SK-MEL-5 (cell line): ENCODE results near the gene TANK. TPM values are rescaled to one million over a fixed set of nuclear protein-coding genes. Genes with fewer than 3 reads are reported as not detected.
"Not testable (repeated sequence)": the region's sequence is repeated elsewhere in the genome, so short reads cannot be mapped to it uniquely, and the experiment has no call there.

Experiments used
- DNase-seq: peaks from one replicate; pipeline ENCODE4 v3.0.0-alpha.2; 2016; ENCODE audit warnings: low read depth, low spot score
- in situ Hi-C: cut with HindIII; loops from 2 replicates; pipeline ENCODE4 v1.10.0; 2016; ENCODE audit warnings: low sequenced_read_pairs, high pct_unique_total_duplicates, low pct_unique_long_range_greater_than_20kb
- total RNA-seq: library from RNA; depleted of rRNA; stranded (reverse); fragments of >200 nt; shearing (Covaris generic); gene quantifications from 2 replicates; pipeline ENCODE4 v1.2.3, GENCODE V29; 2014

Gene TANK
- total RNA-seq, 1 experiment from 2014 or later, result 29.7 TPM

- in situ Hi-C loops, result no loop called here
- peak; percentile 1 for DNase-seq
These were observed 587 bp upstream of the TANK start for GRCh38 chr2:161159456-161160225.

GRCh38 chr2:161161074-161161706 is 962 bp downstream of the TANK start:
- no peak for DNase-seq
- in situ Hi-C loops, result no loop called here

DNA sequence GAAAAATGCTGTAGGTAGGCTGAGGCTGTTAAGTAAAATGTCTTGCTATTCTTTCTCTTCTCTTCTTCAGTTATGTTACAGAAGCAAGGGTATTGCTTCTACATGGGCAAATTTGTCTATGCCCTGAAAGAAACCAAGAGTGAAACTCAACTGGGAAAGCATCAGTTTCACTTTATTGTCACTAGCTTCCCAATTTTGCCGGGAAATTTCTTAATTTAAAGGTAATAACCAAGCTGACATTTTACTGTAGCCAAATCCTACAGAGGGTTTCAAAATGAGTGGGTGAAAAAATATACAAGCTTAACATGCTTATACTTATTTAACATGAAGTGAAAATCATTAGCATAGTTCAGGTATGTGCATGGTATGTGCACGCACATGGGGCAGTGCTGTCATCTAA is 3.2 kb downstream of the TANK start:
- no peak for DNase-seq
- in situ Hi-C loops, result no loop called here

- in situ Hi-C loops, result no loop called here
- no peak for DNase-seq
These were observed 3.9 kb downstream of the TANK start for GRCh38 chr2:161164161-161164560.

DNA sequence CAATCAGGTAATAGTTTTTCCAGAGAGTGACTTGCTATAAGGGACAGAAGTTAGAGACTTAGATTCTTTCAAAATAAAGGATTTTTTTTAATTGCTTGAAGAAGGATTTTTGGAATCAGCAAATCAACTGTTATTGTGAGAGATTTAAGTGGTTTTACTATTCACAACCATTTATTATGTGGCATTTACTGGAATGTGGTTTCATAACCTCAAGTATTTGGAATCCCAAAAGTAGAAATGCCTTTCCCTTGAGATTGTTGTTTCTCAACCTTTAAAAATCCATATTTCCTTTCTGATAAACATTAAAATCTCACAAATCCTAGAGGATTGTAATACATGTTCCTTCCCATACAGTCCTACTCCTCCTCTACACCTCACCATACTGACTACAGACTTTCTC is 5.0 kb downstream of the TANK start:
- DNase-seq, result no peak
- in situ Hi-C loops, result no loop called here

DNA sequence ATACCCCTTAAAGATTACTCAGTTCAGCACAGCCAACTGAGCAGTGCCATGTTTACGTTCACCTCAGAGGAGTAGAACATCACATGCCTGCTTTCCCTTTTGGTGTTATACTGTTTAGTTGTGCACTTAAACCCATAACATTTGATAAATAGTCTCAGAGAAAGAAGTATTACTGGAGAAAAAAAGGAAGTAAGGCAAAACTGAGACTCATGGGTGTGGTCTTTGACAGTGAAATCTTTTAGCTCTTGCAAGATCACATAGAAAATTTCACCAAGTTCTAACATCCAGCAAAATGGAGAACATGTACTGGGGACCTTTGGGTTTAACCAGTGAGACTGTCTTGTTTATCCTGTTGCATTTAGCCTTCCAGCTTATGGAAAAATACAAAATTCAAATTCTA is 5.6 kb downstream of the TANK start:
- no peak for DNase-seq
- in situ Hi-C loops, result no loop called here

GRCh38 chr2:161166538-161167409 is 6.5 kb downstream of the TANK start:
- in situ Hi-C loops, result no loop called here
- DNase-seq, result no peak

- no peak for DNase-seq
- in situ Hi-C loops, result no loop called here
These were observed 9.1 kb downstream of the TANK start for GRCh38 chr2:161169335-161169734.

- in situ Hi-C loops, result no loop called here
- DNase-seq, result no peak
These were observed 10.1 kb downstream of the TANK start for GRCh38 chr2:161170377-161170776.

GRCh38 chr2:161170958-161171932 is 11.0 kb downstream of the TANK start:
- no peak for DNase-seq
- in situ Hi-C loops, result no loop called here

DNA sequence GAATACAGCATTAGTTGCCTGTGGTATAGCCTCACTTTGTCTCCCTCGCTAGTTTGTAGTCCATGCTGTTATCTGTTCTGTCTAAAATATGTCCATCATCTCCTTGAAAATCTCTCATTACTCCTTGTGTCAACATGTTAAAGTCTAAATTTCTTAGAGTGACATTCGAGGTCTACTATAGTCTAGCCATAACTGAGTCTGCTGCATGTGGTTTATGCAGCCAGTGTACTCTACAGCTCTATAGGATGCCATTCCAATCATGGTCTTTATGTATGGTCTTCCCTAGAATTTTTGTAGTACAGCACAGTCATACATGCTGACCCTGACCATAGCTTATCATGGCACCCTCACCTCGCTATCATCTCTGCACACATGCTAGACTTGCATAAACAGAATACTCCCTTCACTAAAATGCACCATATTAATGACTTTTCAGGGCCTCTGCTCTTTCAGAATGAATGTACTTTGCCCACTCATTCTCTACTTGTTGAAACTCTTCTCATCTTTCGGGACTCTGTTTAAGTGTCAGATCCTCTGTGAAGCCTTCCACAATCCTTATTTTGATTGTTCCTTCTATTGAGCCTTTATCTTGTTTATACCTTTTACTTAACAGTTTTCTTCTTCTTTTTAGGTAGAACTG is 12.8 kb downstream of the TANK start:
- in situ Hi-C loops, result no loop called here

GRCh38 chr2:161173541-161174194 is 13.4 kb downstream of the TANK start:
- no peak for DNase-seq
- in situ Hi-C loops, result no loop called here

More for the DNA sequence above, 12.8 kb downstream of the TANK start:
- DNase-seq, result no peak

DNA sequence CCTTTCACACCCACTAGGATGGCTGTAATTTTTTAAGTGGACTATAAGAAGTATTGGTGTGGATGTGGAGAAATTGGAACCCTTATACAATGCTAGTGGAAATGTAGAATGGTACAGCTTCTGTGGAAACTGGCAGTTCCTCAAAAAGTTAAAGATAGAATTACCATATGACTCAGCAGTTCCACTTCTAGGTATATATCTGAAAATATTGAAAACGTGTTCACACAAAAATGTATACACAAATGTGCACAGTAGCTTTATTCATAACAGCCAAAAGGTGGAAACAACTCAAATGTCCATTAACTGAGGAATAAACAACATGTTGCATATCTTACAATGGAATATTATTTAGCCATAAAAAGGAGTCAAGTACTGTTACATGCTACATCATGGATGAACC is 17.7 kb downstream of the TANK start:
- in situ Hi-C loops, result no loop called here
- DNase-seq, result no peak

- no peak for DNase-seq
- in situ Hi-C loops, result no loop called here
These were observed 18.5 kb downstream of the TANK start for GRCh38 chr2:161178756-161179155.

DNA sequence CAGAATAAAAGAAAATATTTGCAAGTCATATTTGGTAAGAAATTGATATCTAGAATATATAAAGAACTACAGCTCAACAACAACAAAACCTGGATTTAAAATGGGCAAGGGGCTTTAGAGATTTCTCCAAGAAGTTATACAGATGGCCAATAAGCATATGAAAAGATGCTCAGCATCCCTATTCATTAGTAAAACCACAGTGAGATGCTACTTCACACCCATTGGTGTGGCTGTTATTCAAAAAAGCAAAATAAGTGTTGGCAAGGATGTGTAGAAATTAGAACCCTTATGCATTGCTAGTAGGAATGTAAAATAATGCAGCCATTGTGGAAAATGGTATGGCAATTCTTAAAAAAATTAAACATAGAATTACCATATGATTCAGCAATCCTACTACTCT is 29.8 kb downstream of the TANK start:
- in situ Hi-C loops, result no loop called here
- DNase-seq, result no peak

DNA sequence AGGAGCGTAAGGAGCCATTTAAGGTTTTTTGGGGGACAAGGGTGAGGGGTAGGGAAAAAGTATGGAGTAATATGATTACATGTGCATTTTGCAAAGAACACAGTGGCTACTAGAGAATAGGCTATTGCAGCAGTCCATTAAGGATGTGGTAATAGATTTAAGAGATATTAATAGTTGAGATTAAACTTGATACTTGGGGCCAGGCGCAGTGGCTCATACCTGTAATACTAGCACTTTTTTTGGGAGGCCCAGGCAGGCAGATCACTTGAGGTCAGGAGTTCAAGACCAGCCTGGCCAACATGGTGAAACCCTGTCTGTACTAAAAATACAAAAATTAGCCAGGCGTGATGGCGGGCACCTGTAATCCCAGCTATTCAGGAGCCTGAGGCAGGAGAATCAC is 35.4 kb downstream of the TANK start:
- in situ Hi-C loops, DNase-seq: not testable (repeated sequence)
